ENCODE measurements around the gene FAM240B.

The FAM240B gene

GRCh38 chr9:38747941-38748340, 28.0 kb upstream of the FAM240B start:
- TF ChIP-seq CTCF (IDR thresholded peaks at IDR 0.05; ENCODE audit: control insufficient read depth, insufficient read depth, low read depth, low read length, missing control alignments), result no peak
- no peak overlapping the region for H3K4me3 ChIP-seq (ENCODE audit: control insufficient read depth, low read depth, low read length)
- no peak for DNase-seq (ENCODE audit: low read depth)

- no peak overlapping the region for H3K4me3 ChIP-seq (ENCODE audit: control insufficient read depth, low read depth, low read length)
- no peak for DNase-seq (ENCODE audit: low read depth)
- TF ChIP-seq CTCF (IDR thresholded peaks at IDR 0.05; ENCODE audit: control insufficient read depth, insufficient read depth, low read depth, low read length, missing control alignments), result no peak
Measured at GRCh38 chr9:38747067-38747466, 27.1 kb upstream of the FAM240B start.

GRCh38 chr9:38746303-38746702, 26.4 kb upstream of the FAM240B start:
- TF ChIP-seq CTCF (IDR thresholded peaks at IDR 0.05; ENCODE audit: control insufficient read depth, insufficient read depth, low read depth, low read length, missing control alignments), result no peak
- no peak for DNase-seq (ENCODE audit: low read depth)
- H3K4me3 ChIP-seq (ENCODE audit: control insufficient read depth, low read depth, low read length), result no peak overlapping the region

GRCh38 chr9:38744484-38744883, 24.6 kb upstream of the FAM240B start:
- H3K4me3 ChIP-seq (ENCODE audit: control insufficient read depth, low read depth, low read length), result no peak overlapping the region
- no peak for TF ChIP-seq CTCF (IDR thresholded peaks at IDR 0.05; ENCODE audit: control insufficient read depth, insufficient read depth, low read depth, low read length, missing control alignments)
- no peak for DNase-seq (ENCODE audit: low read depth)

GRCh38 chr9:38737246-38737645, 17.3 kb upstream of the FAM240B start:
- no peak for TF ChIP-seq CTCF (IDR thresholded peaks at IDR 0.05; ENCODE audit: control insufficient read depth, insufficient read depth, low read depth, low read length, missing control alignments)
- DNase-seq (ENCODE audit: low read depth), result no peak
- H3K4me3 ChIP-seq (ENCODE audit: control insufficient read depth, low read depth, low read length), result no peak overlapping the region

- no peak for TF ChIP-seq CTCF (IDR thresholded peaks at IDR 0.05; ENCODE audit: control insufficient read depth, insufficient read depth, low read depth, low read length, missing control alignments)
- no peak for DNase-seq (ENCODE audit: low read depth)
- H3K4me3 ChIP-seq (ENCODE audit: control insufficient read depth, low read depth, low read length), result no peak overlapping the region
Measured at GRCh38 chr9:38734831-38735230, 14.9 kb upstream of the FAM240B start.

GRCh38 chr9:38733503-38733902, 13.6 kb upstream of the FAM240B start:
- no peak for DNase-seq (ENCODE audit: low read depth)
- no peak for TF ChIP-seq CTCF (IDR thresholded peaks at IDR 0.05; ENCODE audit: control insufficient read depth, insufficient read depth, low read depth, low read length, missing control alignments)
- H3K4me3 ChIP-seq (ENCODE audit: control insufficient read depth, low read depth, low read length), result no peak overlapping the region
